Chondrocyte (in vitro differentiated cells): Measurements from ENCODE around the gene SHC3. TPM values are rescaled to one million over a fixed set of nuclear protein-coding genes. Genes with fewer than 3 reads are reported as not detected.

Source experiments
- DNase-seq: peaks from one replicate; pipeline ENCODE4 v3.0.0; 2021; ENCODE audit warnings: mixed read lengths, low spot score
- H3K27ac Mint-ChIP-seq: one replicate; pipeline ENCODE4 v1.8.0; 2021; ENCODE audit warnings: mild to moderate bottlenecking, moderate library complexity, mixed read lengths; ENCODE audit not compliant: unreplicated experiment
- H3K27me3 Mint-ChIP-seq: 2 replicates; pipeline ENCODE4 v1.8.0; 2021; ENCODE audit warnings: low read depth, mixed read lengths
- H3K36me3 Mint-ChIP-seq: 2 replicates; pipeline ENCODE4 v1.8.0; 2021; ENCODE audit warnings: low read depth, mixed read lengths
- H3K4me1 Mint-ChIP-seq: 2 replicates; pipeline ENCODE4 v1.8.0; 2021; ENCODE audit warnings: low read depth, mild to moderate bottlenecking, mixed read lengths
- H3K4me3 Mint-ChIP-seq: one replicate; pipeline ENCODE4 v1.8.0; 2021; ENCODE audit warnings: mild to moderate bottlenecking, moderate library complexity, mixed read lengths; ENCODE audit not compliant: unreplicated experiment
- H3K9me3 Mint-ChIP-seq: 2 replicates; pipeline ENCODE4 v1.8.0; 2021; ENCODE audit warnings: low read depth, mixed read lengths
- total RNA-seq: library from RNA; stranded (reverse); gene quantifications from 3 replicates; pipeline ENCODE4 v1.2.1, GENCODE V29; 2021
- TF ChIP-seq, protein P1 (sequence below): fragments of 200-600 bp; sonication (generic); IDR thresholded peaks from 2 replicates; pipeline ENCODE4 v1.5.0; 2021; ENCODE audit warnings: antibody characterized with exemption, mild to moderate bottlenecking, moderate library complexity

The SHC3 gene
- total RNA-seq, 1 donor from 2014 or later, result 0.30 TPM

GRCh38 chr9:89166852-89167251 lies 11.8 kb downstream of the SHC3 start:
- TF ChIP-seq, protein P1, sequence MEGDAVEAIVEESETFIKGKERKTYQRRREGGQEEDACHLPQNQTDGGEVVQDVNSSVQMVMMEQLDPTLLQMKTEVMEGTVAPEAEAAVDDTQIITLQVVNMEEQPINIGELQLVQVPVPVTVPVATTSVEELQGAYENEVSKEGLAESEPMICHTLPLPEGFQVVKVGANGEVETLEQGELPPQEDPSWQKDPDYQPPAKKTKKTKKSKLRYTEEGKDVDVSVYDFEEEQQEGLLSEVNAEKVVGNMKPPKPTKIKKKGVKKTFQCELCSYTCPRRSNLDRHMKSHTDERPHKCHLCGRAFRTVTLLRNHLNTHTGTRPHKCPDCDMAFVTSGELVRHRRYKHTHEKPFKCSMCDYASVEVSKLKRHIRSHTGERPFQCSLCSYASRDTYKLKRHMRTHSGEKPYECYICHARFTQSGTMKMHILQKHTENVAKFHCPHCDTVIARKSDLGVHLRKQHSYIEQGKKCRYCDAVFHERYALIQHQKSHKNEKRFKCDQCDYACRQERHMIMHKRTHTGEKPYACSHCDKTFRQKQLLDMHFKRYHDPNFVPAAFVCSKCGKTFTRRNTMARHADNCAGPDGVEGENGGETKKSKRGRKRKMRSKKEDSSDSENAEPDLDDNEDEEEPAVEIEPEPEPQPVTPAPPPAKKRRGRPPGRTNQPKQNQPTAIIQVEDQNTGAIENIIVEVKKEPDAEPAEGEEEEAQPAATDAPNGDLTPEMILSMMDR, result no peak
- Mint-ChIP-seq H3K9me3 (no peaks in the 10 kb centered on the region), H3K4me3 (no peak overlapping the region), H3K27ac (no peak overlapping the region), H3K4me1 (no peaks in the 10 kb centered on the region), H3K27me3 (no peaks in the 10 kb centered on the region), H3K36me3 (no peaks in the 10 kb centered on the region)
- no peak for DNase-seq

DNA sequence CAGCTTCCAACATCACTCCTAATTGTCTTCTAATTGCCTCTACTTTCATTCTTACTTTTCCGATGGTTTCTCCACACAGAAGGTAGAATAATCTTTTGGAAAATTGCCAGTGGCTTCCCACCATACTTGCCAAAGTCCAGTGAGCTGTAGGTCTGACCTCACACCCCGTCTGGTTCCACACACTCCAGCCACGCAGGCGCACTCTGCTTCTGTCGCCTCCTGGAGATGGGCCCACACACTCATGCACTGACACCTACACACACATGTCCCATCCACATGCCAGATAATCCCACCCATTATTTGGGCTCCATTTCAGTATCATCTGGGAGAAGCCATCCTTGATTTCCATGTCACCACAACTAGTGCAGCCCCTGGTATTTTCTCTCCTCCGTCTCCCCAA lies 12.7 kb downstream of the SHC3 start:
- TF ChIP-seq, protein P1, result no peak
- Mint-ChIP-seq H3K27me3 (no peaks in the 10 kb centered on the region), H3K4me1 (no peaks in the 10 kb centered on the region), H3K36me3 (no peaks in the 10 kb centered on the region), H3K4me3 (no peak overlapping the region), H3K27ac (no peak overlapping the region), H3K9me3 (peaks cover 4% of the 10 kb centered on the region)
- DNase-seq, result no peak

DNA sequence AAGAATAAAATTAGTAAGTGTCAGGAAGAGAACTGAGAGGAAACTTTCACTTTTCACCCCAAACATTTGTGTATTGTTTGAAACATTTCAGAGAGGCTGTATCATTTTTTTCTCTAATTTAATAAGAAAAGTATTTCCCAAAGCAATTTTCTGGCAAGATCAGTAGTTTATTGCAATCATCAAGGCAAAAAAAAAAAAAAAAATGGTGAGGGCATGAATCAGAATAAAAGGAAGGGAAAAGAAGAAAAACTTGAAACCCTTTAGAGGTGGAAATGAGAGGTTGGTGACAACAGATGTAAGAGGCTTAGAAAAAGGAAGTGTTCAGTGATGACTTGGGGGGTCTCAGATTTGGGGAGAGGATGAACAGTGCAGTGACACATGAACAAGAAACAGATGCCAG lies 13.3 kb downstream of the SHC3 start:
- Mint-ChIP-seq H3K36me3 (no peaks in the 10 kb centered on the region), H3K27ac (no peak overlapping the region), H3K4me1 (no peaks in the 10 kb centered on the region), H3K9me3 (peaks cover 4% of the 10 kb centered on the region), H3K27me3 (no peaks in the 10 kb centered on the region), H3K4me3 (no peak overlapping the region)
- no peak for DNase-seq
- TF ChIP-seq, protein P1, result no peak

DNA sequence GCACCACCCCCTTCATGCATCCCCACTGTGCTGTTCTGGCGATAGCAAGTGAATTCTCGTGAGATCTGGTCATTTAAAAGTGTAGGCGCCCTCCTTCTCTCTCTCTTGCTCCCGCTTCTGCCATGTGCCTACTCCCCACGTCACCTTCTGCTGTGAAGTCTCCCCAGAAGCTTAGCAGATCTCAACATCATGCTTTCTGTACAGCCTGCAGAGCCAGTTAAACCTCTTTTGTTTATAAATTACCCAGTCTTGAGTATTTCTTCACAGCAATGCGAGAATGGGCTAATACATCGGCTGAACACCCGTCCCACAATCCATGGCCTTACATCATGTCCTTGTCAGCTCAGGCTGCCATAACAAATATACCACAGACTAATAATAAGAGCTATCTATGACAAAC lies 17.4 kb downstream of the SHC3 start:
- Mint-ChIP-seq H3K36me3 (no peaks in the 10 kb centered on the region), H3K9me3 (peaks cover 4% of the 10 kb centered on the region), H3K27ac (no peak overlapping the region), H3K27me3 (no peaks in the 10 kb centered on the region), H3K4me3 (no peak overlapping the region), H3K4me1 (no peaks in the 10 kb centered on the region)
- DNase-seq, result no peak
- TF ChIP-seq, protein P1, result no peak

GRCh38 chr9:89160806-89161205 lies 17.8 kb downstream of the SHC3 start:
- no peaks in the 10 kb centered on the region for H3K27me3 Mint-ChIP-seq
- H3K36me3 Mint-ChIP-seq, result no peaks in the 10 kb centered on the region
- H3K4me1 Mint-ChIP-seq, result no peaks in the 10 kb centered on the region
- TF ChIP-seq, protein P1, result no peak
- H3K4me3 Mint-ChIP-seq, result no peak overlapping the region
- no peak for DNase-seq
- H3K27ac Mint-ChIP-seq, result no peak overlapping the region
- H3K9me3 Mint-ChIP-seq, result peaks cover 4% of the 10 kb centered on the region
